GM10248 (cell line): Measurements from ENCODE around the gene EIF2B1.
"Not testable (repeated sequence)": the region's sequence is repeated elsewhere in the genome, so short reads cannot be mapped to it uniquely, and the experiment has no call there.

Experiments used
- CTCF ChIA-PET: fragments of 300-600 bp; sonication (Branson Sonifier 250); formaldehyde crosslinking; extraction: SDS; loops from one replicate; lab custom pipeline; 2021; ENCODE audit warnings: antibody characterized with exemption; lab: Yijun Ruan, JAX
- POLR2A ChIA-PET: fragments of 350-650 bp; sonication (Branson Sonifier 250); formaldehyde crosslinking; extraction: SDS; loops from one replicate; lab custom pipeline; 2020; ENCODE audit warnings: antibody characterized with exemption; lab: Yijun Ruan, JAX
- DNase-seq: peaks from one replicate; pipeline ENCODE4 v3.0.0; 2012; ENCODE audit errors: extremely low spot score
- CTCF ChIP-seq: IDR thresholded peaks from 2 replicates; pipeline ENCODE4 v1.5.1; 2012; ENCODE audit warnings: mild to moderate bottlenecking, low read depth; ENCODE audit errors: extremely low read depth, missing control alignments, control extremely low read depth

Gene EIF2B1

GRCh38 chr12:123580772-123581171, 52.7 kb downstream of the EIF2B1 start:
- CTCF ChIA-PET, result interaction anchor here (1.6 kb wide), 1 partner anchor 39 kb away, joined by 3 read pairs; no protein-coding TSS in a partner anchor
- no peak for DNase-seq
- TF ChIP-seq CTCF, result no peak
- POLR2A ChIA-PET, result no interaction called here

- CTCF ChIA-PET, DNase-seq, POLR2A ChIA-PET: not testable (repeated sequence)
Measured at GRCh38 chr12:123578829-123579228, 54.7 kb downstream of the EIF2B1 start.

GRCh38 chr12:123578243-123578642, 55.2 kb downstream of the EIF2B1 start:
- no peak for DNase-seq
- POLR2A ChIA-PET, result no interaction called here
- no peak for TF ChIP-seq CTCF
- CTCF ChIA-PET, result no interaction called here

GRCh38 chr12:123576611-123577010, 56.9 kb downstream of the EIF2B1 start:
- no peak for TF ChIP-seq CTCF
- ChIA-PET CTCF (interaction anchor here (0.8 to 1.3 kb wide), 2 partner anchors 14 to 328 kb away, joined by 3 read pairs; no protein-coding TSS in a partner anchor), POLR2A (no interaction called here)
- no peak for DNase-seq

- POLR2A ChIA-PET, result no interaction called here
- no peak for TF ChIP-seq CTCF
- CTCF ChIA-PET, result interaction anchor here (0.7 to 1.6 kb wide), 4 partner anchors 8 to 336 kb away, joined by 3 to 6 read pairs (median 3); no protein-coding TSS in a partner anchor
Measured at GRCh38 chr12:123573870-123574269, 59.6 kb downstream of the EIF2B1 start.

GRCh38 chr12:123572391-123572790, 61.1 kb downstream of the EIF2B1 start:
- ChIA-PET CTCF (interaction anchor here (2.1 kb wide), 1 partner anchor 9 kb away, joined by 6 read pairs; no protein-coding TSS in a partner anchor), POLR2A (no interaction called here)
- no peak for TF ChIP-seq CTCF

More at GRCh38 chr12:123573870-123574269, 59.6 kb downstream of the EIF2B1 start:
- DNase-seq, result no peak

GRCh38 chr12:123571343-123571813, 62.1 kb downstream of the EIF2B1 start:
- POLR2A ChIA-PET, result no interaction called here
- CTCF ChIA-PET, result interaction anchor here (2.1 kb wide), 1 partner anchor 10 kb away, joined by 6 read pairs; no protein-coding TSS in a partner anchor
- no peak for TF ChIP-seq CTCF
- no peak for DNase-seq

More at GRCh38 chr12:123572391-123572790, 61.1 kb downstream of the EIF2B1 start:
- DNase-seq, result no peak
